ENCODE results near the gene NCOA1.
"Not testable (repeated sequence)": the region's sequence is repeated elsewhere in the genome, so short reads cannot be mapped to it uniquely, and the experiment has no call there.

NCOA1 gene

GRCh38 chr2:24477229-24477628 lies 13.8 kb upstream of the NCOA1 start:
- H3K4me1 ChIP-seq (ENCODE audit: insufficient read depth, insufficient read length), result no peaks in the 10 kb centered on the region
- no peak overlapping the region for H3K9ac ChIP-seq (ENCODE audit: insufficient read length, low read depth)
- no peak for DNase-seq (ENCODE audit: low read depth, low spot score)
- H3K9me3 ChIP-seq (ENCODE audit: insufficient read depth, low read length), result no peaks in the 10 kb centered on the region
- H3K27me3 ChIP-seq (ENCODE audit: insufficient read depth, insufficient read length), result no peaks in the 10 kb centered on the region
- no peaks in the 10 kb centered on the region for H3K36me3 ChIP-seq (ENCODE audit: insufficient read depth, insufficient read length, low read length)
- no peak for TF ChIP-seq SUZ12 (IDR thresholded peaks at IDR 0.05; ENCODE audit: extremely low read depth, insufficient read depth, insufficient read length)
- TF ChIP-seq ZNF274 (IDR thresholded peaks at IDR 0.05; ENCODE audit: low read depth, low read length), result no peak
- TF ChIP-seq YY1 (IDR thresholded peaks at IDR 0.05; ENCODE audit: insufficient read depth, insufficient read length), result no peak
- no peak overlapping the region for H3K4me3 ChIP-seq (ENCODE audit: insufficient read length, low read depth)

GRCh38 chr2:24478243-24478642 lies 12.8 kb upstream of the NCOA1 start:
- Histone ChIP-seq H3K9ac (ENCODE audit: insufficient read length, low read depth) (no peak overlapping the region), H3K9me3 (ENCODE audit: insufficient read depth, low read length) (no peaks in the 10 kb centered on the region), H3K4me1 (ENCODE audit: insufficient read depth, insufficient read length) (no peaks in the 10 kb centered on the region), H3K36me3 (ENCODE audit: insufficient read depth, insufficient read length, low read length) (no peaks in the 10 kb centered on the region), H3K4me3 (ENCODE audit: insufficient read length, low read depth) (no peak overlapping the region), H3K27me3 (ENCODE audit: insufficient read depth, insufficient read length) (no peaks in the 10 kb centered on the region)
- no peak for DNase-seq (ENCODE audit: low read depth, low spot score)
- TF ChIP-seq SUZ12 (IDR thresholded peaks at IDR 0.05; ENCODE audit: extremely low read depth, insufficient read depth, insufficient read length) (no peak), ZNF274 (IDR thresholded peaks at IDR 0.05; ENCODE audit: low read depth, low read length) (no peak), YY1 (IDR thresholded peaks at IDR 0.05; ENCODE audit: insufficient read depth, insufficient read length) (no peak)

- Histone ChIP-seq H3K9ac (ENCODE audit: insufficient read length, low read depth) (no peak overlapping the region), H3K4me1 (ENCODE audit: insufficient read depth, insufficient read length) (no peaks in the 10 kb centered on the region), H3K4me3 (ENCODE audit: insufficient read length, low read depth) (no peak overlapping the region), H3K36me3 (ENCODE audit: insufficient read depth, insufficient read length, low read length) (no peaks in the 10 kb centered on the region), H3K27me3 (ENCODE audit: insufficient read depth, insufficient read length) (no peaks in the 10 kb centered on the region), H3K9me3 (ENCODE audit: insufficient read depth, low read length) (peaks cover 10% of the 10 kb centered on the region; the same call in 1 of the 2 replicates)
- no peak for TF ChIP-seq YY1 (IDR thresholded peaks at IDR 0.05; ENCODE audit: insufficient read depth, insufficient read length)
- no peak for DNase-seq (ENCODE audit: low read depth, low spot score)
Measured at GRCh38 chr2:24480245-24480644, 10.8 kb upstream of the NCOA1 start.

- Histone ChIP-seq H3K4me1 (ENCODE audit: insufficient read depth, insufficient read length) (no peaks in the 10 kb centered on the region), H3K27me3 (ENCODE audit: insufficient read depth, insufficient read length) (no peaks in the 10 kb centered on the region), H3K36me3 (ENCODE audit: insufficient read depth, insufficient read length, low read length) (no peaks in the 10 kb centered on the region), H3K4me3 (ENCODE audit: insufficient read length, low read depth) (no peak overlapping the region), H3K9me3 (ENCODE audit: insufficient read depth, low read length) (peaks cover 10% of the 10 kb centered on the region; the same call in 1 of the 2 replicates), H3K9ac (ENCODE audit: insufficient read length, low read depth) (no peak overlapping the region)
- no peak for DNase-seq (ENCODE audit: low read depth, low spot score)
- TF ChIP-seq SUZ12 (IDR thresholded peaks at IDR 0.05; ENCODE audit: extremely low read depth, insufficient read depth, insufficient read length), result no peak
- TF ChIP-seq YY1 (IDR thresholded peaks at IDR 0.05; ENCODE audit: insufficient read depth, insufficient read length), result no peak
- no peak for TF ChIP-seq ZNF274 (IDR thresholded peaks at IDR 0.05; ENCODE audit: low read depth, low read length)
Measured at GRCh38 chr2:24482251-24482971, 8.6 kb upstream of the NCOA1 start.

- Histone ChIP-seq H3K4me3 (ENCODE audit: insufficient read length, low read depth) (no peak overlapping the region), H3K36me3 (ENCODE audit: insufficient read depth, insufficient read length, low read length) (no peaks in the 10 kb centered on the region), H3K9ac (ENCODE audit: insufficient read length, low read depth) (no peak overlapping the region), H3K27me3 (ENCODE audit: insufficient read depth, insufficient read length) (no peaks in the 10 kb centered on the region), H3K9me3 (ENCODE audit: insufficient read depth, low read length) (peaks cover 10% of the 10 kb centered on the region; the same call in 1 of the 2 replicates), H3K4me1 (ENCODE audit: insufficient read depth, insufficient read length) (no peaks in the 10 kb centered on the region)
- TF ChIP-seq ZNF274 (IDR thresholded peaks at IDR 0.05; ENCODE audit: low read depth, low read length), result no peak
- TF ChIP-seq YY1 (IDR thresholded peaks at IDR 0.05; ENCODE audit: insufficient read depth, insufficient read length), result no peak
- TF ChIP-seq SUZ12 (IDR thresholded peaks at IDR 0.05; ENCODE audit: extremely low read depth, insufficient read depth, insufficient read length), result no peak
- DNase-seq (ENCODE audit: low read depth, low spot score), result no peak
Measured at GRCh38 chr2:24482972-24483300, 8.1 kb upstream of the NCOA1 start.

GRCh38 chr2:24484677-24485076 lies 6.4 kb upstream of the NCOA1 start:
- H3K9ac ChIP-seq (ENCODE audit: insufficient read length, low read depth); DNase-seq (ENCODE audit: low read depth, low spot score); H3K4me3 ChIP-seq (ENCODE audit: insufficient read length, low read depth); H3K36me3 ChIP-seq (ENCODE audit: insufficient read depth, insufficient read length, low read length); H3K27me3 ChIP-seq (ENCODE audit: insufficient read depth, insufficient read length); H3K4me1 ChIP-seq (ENCODE audit: insufficient read depth, insufficient read length): not testable (repeated sequence)
- peaks cover 10% of the 10 kb centered on the region; the same call in 1 of the 2 replicates for H3K9me3 ChIP-seq (ENCODE audit: insufficient read depth, low read length)

GRCh38 chr2:24485197-24485596 lies 5.9 kb upstream of the NCOA1 start:
- Histone ChIP-seq H3K9me3 (ENCODE audit: insufficient read depth, low read length) (peaks cover 10% of the 10 kb centered on the region; the same call in 1 of the 2 replicates), H3K36me3 (ENCODE audit: insufficient read depth, insufficient read length, low read length) (no peaks in the 10 kb centered on the region), H3K9ac (ENCODE audit: insufficient read length, low read depth) (no peak overlapping the region), H3K27me3 (ENCODE audit: insufficient read depth, insufficient read length) (peaks cover 13% of the 10 kb centered on the region), H3K4me1 (ENCODE audit: insufficient read depth, insufficient read length) (no peaks in the 10 kb centered on the region), H3K4me3 (ENCODE audit: insufficient read length, low read depth) (no peak overlapping the region)
- DNase-seq (ENCODE audit: low read depth, low spot score), result no peak
- TF ChIP-seq SUZ12 (IDR thresholded peaks at IDR 0.05; ENCODE audit: extremely low read depth, insufficient read depth, insufficient read length), result no peak
- no peak for TF ChIP-seq YY1 (IDR thresholded peaks at IDR 0.05; ENCODE audit: insufficient read depth, insufficient read length)
- TF ChIP-seq ZNF274 (IDR thresholded peaks at IDR 0.05; ENCODE audit: low read depth, low read length), result no peak

Measured in NT2/D1 (cell line).